Colonic mucosa (tissue), 4 donors: ENCODE measurements around the gene POU6F2. TPM values are rescaled to one million over a fixed set of nuclear protein-coding genes. Genes with fewer than 3 reads are reported as not detected.

Source experiments
- DNase-seq: peaks from one replicate; pipeline ENCODE4 v3.0.0-alpha.2; 2020
- H3K27ac ChIP-seq: fragments of 200-600 bp; one replicate; pipeline ENCODE4 v1.8.0; 2021
- H3K27me3 ChIP-seq: fragments of 200-600 bp; one replicate; pipeline ENCODE4 v1.8.0; 2021
- H3K36me3 ChIP-seq: fragments of 200-600 bp; one replicate; pipeline ENCODE4 v1.8.0; 2021
- H3K4me1 ChIP-seq: fragments of 200-600 bp; one replicate; pipeline ENCODE4 v1.8.0; 2021; ENCODE audit warnings: mild to moderate bottlenecking
- H3K4me3 ChIP-seq: fragments of 200-600 bp; one replicate; pipeline ENCODE4 v1.8.0; 2021
- H3K9ac ChIP-seq, 2 donors: one replicate each; pipeline ENCODE4 v1.7.0; 2013; ENCODE audit warnings: control low read depth in 2 of 2, low read depth in 2 of 2, low read length in 2 of 2
- H3K9me3 ChIP-seq: fragments of 200-600 bp; one replicate; pipeline ENCODE4 v1.8.0; 2021
- intact Hi-C: fragments of 100-400 bp; cut with DNase I; formaldehyde crosslinking; loops from one replicate; pipeline ENCODE4 v1.14.1; 2022
- total RNA-seq, 2 donors: library from RNA; stranded (reverse); fragmentation: NEBNext Ultra II Directional in 1 of 2; extraction: Animal tissue kit (Norgen Biotek cat#: 25700) in 1 of 2; gene quantifications; one replicate each; pipeline ENCODE4 v1.2.1, GENCODE V29; 2021
- TF ChIP-seq, protein P1 (sequence below): fragments of 200-600 bp; IDR thresholded peaks from one replicate; pipeline ENCODE4 v1.8.0; 2022; ENCODE audit warnings: antibody characterized with exemption, mild to moderate bottlenecking
- donor health status: healthy.
- donor health status: DM: no; HTN: no; CAD: no.
- donor health status: DM: no; HTN: no; CAD: no.

POU6F2 gene
- total RNA-seq, 2 donors from 2014 or later, result 1.3 TPM; not detected in 1

DNA sequence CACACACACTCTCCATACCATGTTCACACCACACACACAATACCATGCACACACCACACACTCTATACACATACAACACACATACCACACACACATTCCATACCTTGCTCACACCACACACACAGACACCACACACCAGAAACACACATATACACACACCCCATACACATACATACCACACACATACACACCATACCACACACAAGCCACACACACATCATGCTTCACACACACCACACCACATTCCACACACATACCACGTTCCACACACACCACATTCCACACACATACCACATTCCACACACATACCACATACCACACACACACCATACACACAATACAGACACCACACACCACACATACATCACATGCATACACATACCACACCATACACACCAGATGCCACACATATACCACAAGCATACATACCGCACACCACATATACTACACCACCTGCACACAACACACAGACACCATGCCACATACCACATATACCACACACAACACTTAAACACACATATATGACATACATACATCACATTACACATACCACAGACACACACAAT lies 282.7 kb downstream of the POU6F2 start:
- Histone ChIP-seq H3K9ac (no peak overlapping the region), H3K27me3 (no peaks in the 10 kb centered on the region), H3K4me3 (no peak overlapping the region), H3K9me3 (no peaks in the 10 kb centered on the region), H3K27ac (no peak overlapping the region), H3K36me3 (no peaks in the 10 kb centered on the region), H3K4me1 (no peaks in the 10 kb centered on the region)
- DNase-seq, result no peak
- intact Hi-C loops, result no loop called here
- TF ChIP-seq, protein P1, sequence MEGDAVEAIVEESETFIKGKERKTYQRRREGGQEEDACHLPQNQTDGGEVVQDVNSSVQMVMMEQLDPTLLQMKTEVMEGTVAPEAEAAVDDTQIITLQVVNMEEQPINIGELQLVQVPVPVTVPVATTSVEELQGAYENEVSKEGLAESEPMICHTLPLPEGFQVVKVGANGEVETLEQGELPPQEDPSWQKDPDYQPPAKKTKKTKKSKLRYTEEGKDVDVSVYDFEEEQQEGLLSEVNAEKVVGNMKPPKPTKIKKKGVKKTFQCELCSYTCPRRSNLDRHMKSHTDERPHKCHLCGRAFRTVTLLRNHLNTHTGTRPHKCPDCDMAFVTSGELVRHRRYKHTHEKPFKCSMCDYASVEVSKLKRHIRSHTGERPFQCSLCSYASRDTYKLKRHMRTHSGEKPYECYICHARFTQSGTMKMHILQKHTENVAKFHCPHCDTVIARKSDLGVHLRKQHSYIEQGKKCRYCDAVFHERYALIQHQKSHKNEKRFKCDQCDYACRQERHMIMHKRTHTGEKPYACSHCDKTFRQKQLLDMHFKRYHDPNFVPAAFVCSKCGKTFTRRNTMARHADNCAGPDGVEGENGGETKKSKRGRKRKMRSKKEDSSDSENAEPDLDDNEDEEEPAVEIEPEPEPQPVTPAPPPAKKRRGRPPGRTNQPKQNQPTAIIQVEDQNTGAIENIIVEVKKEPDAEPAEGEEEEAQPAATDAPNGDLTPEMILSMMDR, result no peak

DNA sequence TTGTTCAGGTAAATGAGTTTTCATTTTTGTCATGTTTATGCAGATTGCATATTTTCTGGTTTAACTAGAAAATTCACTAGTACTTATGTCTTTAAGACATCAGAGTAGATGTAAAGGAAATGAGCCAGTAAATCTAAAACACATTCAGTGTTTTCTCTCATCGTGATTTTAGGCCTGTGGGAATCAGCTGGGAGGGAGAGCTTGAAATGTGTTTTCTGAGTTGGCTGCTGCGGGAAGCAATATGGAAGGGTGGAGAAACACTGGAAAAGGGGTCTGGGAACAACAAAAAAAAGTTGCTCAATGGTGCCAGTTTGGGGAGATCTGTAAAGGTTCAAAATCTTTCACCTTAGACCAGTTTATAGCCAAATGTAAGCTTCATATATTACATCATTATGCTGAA lies 284.1 kb downstream of the POU6F2 start:
- H3K4me3 ChIP-seq, result no peak overlapping the region
- H3K27ac ChIP-seq, result no peak overlapping the region
- H3K4me1 ChIP-seq, result no peaks in the 10 kb centered on the region
- no peaks in the 10 kb centered on the region for H3K36me3 ChIP-seq
- intact Hi-C loops, result no loop called here
- H3K27me3 ChIP-seq, result no peaks in the 10 kb centered on the region
- TF ChIP-seq, protein P1, result no peak
- H3K9me3 ChIP-seq, result no peaks in the 10 kb centered on the region
- H3K9ac ChIP-seq, result no peak overlapping the region
- DNase-seq, result no peak

DNA sequence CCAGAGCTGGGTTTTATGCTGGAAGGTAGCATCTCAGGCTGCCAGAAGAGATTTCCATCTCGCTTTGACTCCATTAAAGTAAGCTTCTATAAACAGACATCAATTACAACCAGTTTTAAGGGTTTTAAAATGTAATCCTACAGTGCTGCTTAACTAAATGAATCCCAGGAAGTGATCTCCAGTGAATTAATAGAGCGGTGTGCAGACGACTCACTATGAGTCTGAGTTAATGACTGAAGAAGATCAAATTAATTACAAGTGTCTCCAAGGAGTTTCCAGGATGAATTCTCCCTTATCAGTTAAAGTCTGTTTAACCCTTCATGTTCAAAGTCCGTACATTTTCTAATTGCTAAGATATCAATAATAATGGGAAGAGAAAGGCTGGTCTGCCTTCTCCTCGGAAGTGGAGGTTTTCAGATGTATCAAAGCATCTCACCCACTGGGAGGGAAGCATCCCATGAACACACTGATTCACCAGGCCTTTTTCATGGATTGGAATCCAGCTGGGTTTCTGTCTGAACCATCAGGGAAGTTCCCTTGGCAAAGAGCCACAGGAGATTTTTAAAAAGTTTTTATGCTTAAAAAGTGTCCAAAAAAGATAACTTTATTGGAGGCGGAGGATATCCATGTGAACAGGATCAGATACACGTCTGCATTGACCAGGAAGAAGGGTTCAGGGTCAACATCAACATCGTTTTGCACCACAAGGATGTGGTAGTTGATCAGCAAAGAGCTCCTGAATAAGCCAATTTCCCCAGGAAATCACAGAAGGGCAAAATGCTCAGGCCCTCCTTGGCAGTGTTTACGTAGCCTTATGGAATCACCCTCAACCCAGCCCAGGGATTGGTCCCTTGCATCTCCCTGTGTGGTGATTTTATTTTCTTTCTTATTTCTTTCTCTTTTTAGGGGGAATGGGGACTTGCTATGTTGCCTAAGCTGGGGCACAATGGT lies 288.2 kb downstream of the POU6F2 start:
- no peak overlapping the region for H3K4me3 ChIP-seq
- H3K36me3 ChIP-seq, result no peaks in the 10 kb centered on the region
- DNase-seq, result no peak
- intact Hi-C loops, result no loop called here
- no peak overlapping the region for H3K27ac ChIP-seq
- no peaks in the 10 kb centered on the region for H3K9me3 ChIP-seq
- TF ChIP-seq, protein P1, result no peak
- no peak overlapping the region for H3K9ac ChIP-seq
- no peaks in the 10 kb centered on the region for H3K27me3 ChIP-seq
- no peaks in the 10 kb centered on the region for H3K4me1 ChIP-seq

DNA sequence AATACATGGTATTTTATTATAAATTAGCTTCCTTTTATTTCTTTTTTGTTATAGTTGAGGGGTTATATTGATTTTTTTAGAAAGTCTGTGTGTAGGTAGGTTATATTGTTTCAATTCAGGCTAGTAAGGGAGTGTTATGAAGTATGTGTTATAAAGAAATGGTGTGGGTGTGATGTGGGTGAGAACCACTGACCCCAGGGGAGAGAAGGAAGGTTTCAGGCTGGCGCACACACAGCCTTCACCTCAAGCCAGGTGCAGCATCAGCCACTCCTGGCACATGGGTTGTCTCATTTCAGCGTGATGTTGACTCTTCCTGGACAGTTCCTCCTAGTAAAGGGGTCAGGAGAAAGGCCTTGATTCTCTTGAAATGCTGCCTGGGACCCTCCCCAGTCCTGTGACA lies 291.3 kb downstream of the POU6F2 start:
- H3K9me3 ChIP-seq, result no peaks in the 10 kb centered on the region
- no peaks in the 10 kb centered on the region for H3K36me3 ChIP-seq
- H3K4me1 ChIP-seq, result no peaks in the 10 kb centered on the region
- no peak overlapping the region for H3K9ac ChIP-seq
- intact Hi-C loops, result no loop called here
- H3K27ac ChIP-seq, result no peak overlapping the region
- no peak for DNase-seq
- no peak overlapping the region for H3K4me3 ChIP-seq
- H3K27me3 ChIP-seq, result no peaks in the 10 kb centered on the region
- TF ChIP-seq, protein P1, result no peak

DNA sequence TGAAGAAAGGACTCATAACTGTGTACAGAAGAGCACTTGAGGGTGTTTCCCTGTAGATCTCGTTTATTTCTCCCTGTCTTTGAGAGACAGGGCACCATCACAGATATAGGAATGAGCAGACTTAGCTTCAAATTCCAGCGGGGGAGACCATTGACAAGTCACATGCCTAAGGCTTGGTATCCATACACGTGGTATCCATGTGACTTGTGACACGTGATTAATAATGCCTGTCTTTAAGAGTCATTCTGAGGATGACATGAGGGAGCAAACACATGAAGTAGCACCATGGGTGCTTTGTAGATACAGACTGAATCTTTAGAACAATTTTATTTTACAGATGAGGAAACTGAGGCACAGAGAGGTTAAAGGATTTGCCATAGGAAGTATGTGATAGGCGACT lies 292.3 kb downstream of the POU6F2 start:
- Histone ChIP-seq H3K4me1 (no peaks in the 10 kb centered on the region), H3K36me3 (no peaks in the 10 kb centered on the region), H3K9ac (no peak overlapping the region), H3K4me3 (no peak overlapping the region), H3K27me3 (no peaks in the 10 kb centered on the region), H3K27ac (no peak overlapping the region), H3K9me3 (no peaks in the 10 kb centered on the region)
- intact Hi-C loops, result no loop called here
- TF ChIP-seq, protein P1, result no peak
- DNase-seq, result no peak
